Liver (tissue), 9 donors: ENCODE measurements around the gene NDUFC2. TPM values are rescaled to one million over a fixed set of nuclear protein-coding genes. Genes with fewer than 3 reads are reported as not detected.

Experiments
- DNase-seq: peaks from one replicate; pipeline ENCODE4 v3.0.0-alpha.2; 2017; ENCODE audit warnings: low spot score
- H3K27ac ChIP-seq, 2 donors: one replicate each; pipeline ENCODE4 v1.7.0; 2013; ENCODE audit warnings: inconsistent platforms in 2 of 2, low read length in 2 of 2, control low read depth in 1 of 2, low read depth in 1 of 2, mild to moderate bottlenecking in 1 of 2
- H3K27me3 ChIP-seq, 4 donors: one replicate each; pipeline versions ENCODE4 v1.6.1 to v1.7.0; 2013; ENCODE audit warnings: low read length in 3 of 4, inconsistent platforms in 1 of 4, mild to moderate bottlenecking in 1 of 4, moderate library complexity in 1 of 4; ENCODE audit not compliant: control insufficient read depth in 4 of 4, insufficient read depth in 4 of 4
- H3K36me3 ChIP-seq, 4 donors: one replicate each; pipeline versions ENCODE4 v1.6.1 to v1.7.0; 2013; ENCODE audit warnings: low read length in 3 of 4, mild to moderate bottlenecking in 3 of 4, low read depth in 1 of 4, moderate library complexity in 1 of 4; ENCODE audit not compliant: control insufficient read depth in 4 of 4, insufficient read depth in 3 of 4
- H3K4me1 ChIP-seq, 4 donors: one replicate each; pipeline versions ENCODE4 v1.6.1 to v1.7.0; 2013; ENCODE audit warnings: low read length in 3 of 4, mild to moderate bottlenecking in 3 of 4, moderate library complexity in 1 of 4; ENCODE audit not compliant: control insufficient read depth in 4 of 4, insufficient read depth in 4 of 4
- H3K4me3 ChIP-seq, 3 donors: one replicate each; pipeline versions ENCODE4 v1.6.1 to v1.7.0; 2013; ENCODE audit warnings: low read length in 3 of 3, control low read depth in 1 of 3, low read depth in 1 of 3, mild to moderate bottlenecking in 1 of 3
- H3K9ac ChIP-seq, 2 donors: one replicate each; pipeline ENCODE4 v1.7.0; 2013; ENCODE audit warnings: low read length in 2 of 2, mild to moderate bottlenecking in 2 of 2, moderate library complexity in 2 of 2, control low read depth in 1 of 2, low read depth in 1 of 2
- H3K9me3 ChIP-seq, 4 donors: one replicate each; pipeline versions ENCODE4 v1.6.1 to v1.7.0; 2013; ENCODE audit warnings: low read length in 3 of 4; ENCODE audit not compliant: control insufficient read depth in 4 of 4
- ATF3 ChIP-seq: IDR thresholded peaks from 2 replicates; pipeline ENCODE4 v1.6.1; 2016; ENCODE audit warnings: antibody characterized with exemption
- CTCF ChIP-seq: fragments of 150-350 bp; IDR thresholded peaks from 2 replicates; pipeline ENCODE4 v1.5.1; 2017; ENCODE audit warnings: improper control_type of control experiment, low read depth, low read length; ENCODE audit not compliant: missing input control
- EGR1 ChIP-seq, 2 donors: IDR thresholded peaks; 2 replicates each; pipeline ENCODE4 v1.6.1; 2016 to 2018; ENCODE audit warnings: antibody characterized with exemption in 2 of 2, low read depth in 2 of 2
- FOXA1 ChIP-seq: IDR thresholded peaks from 2 replicates; pipeline ENCODE4 v1.6.1; 2016; ENCODE audit warnings: antibody characterized with exemption
- FOXA2 ChIP-seq: IDR thresholded peaks from 2 replicates; pipeline ENCODE4 v1.6.1; 2016; ENCODE audit warnings: antibody characterized with exemption
- GABPA ChIP-seq, 2 donors: IDR thresholded peaks in 1 of 2; conservative IDR thresholded peaks in 1 of 2; 2 replicates each; pipeline ENCODE4 v1.6.1; 2016; ENCODE audit warnings: antibody characterized with exemption in 2 of 2, mild to moderate bottlenecking in 1 of 2, moderate library complexity in 1 of 2
- HNF4A ChIP-seq, 2 donors: conservative IDR thresholded peaks; 2 replicates each; pipeline ENCODE4 v1.6.1; 2016; ENCODE audit warnings: antibody characterized with exemption in 2 of 2, mild to moderate bottlenecking in 2 of 2
- HNF4G ChIP-seq: IDR thresholded peaks from 2 replicates; pipeline ENCODE4 v1.6.1; 2016; ENCODE audit warnings: antibody characterized with exemption
- JUND ChIP-seq, 2 donors: IDR thresholded peaks; 2 replicates each; pipeline ENCODE4 v1.6.1; 2016; ENCODE audit warnings: antibody characterized with exemption in 2 of 2
- MAX ChIP-seq: IDR thresholded peaks from 2 replicates; pipeline ENCODE4 v1.6.1; 2016; ENCODE audit warnings: antibody characterized with exemption
- NR2F2 ChIP-seq: IDR thresholded peaks from 2 replicates; pipeline ENCODE4 v1.6.1; 2016; ENCODE audit warnings: antibody characterized with exemption
- RAD21 ChIP-seq, 2 donors: IDR thresholded peaks; 2 replicates each; pipeline ENCODE4 v1.6.1; 2016; ENCODE audit warnings: antibody characterized with exemption in 2 of 2, mild to moderate bottlenecking in 2 of 2
- REST ChIP-seq: IDR thresholded peaks from 2 replicates; pipeline ENCODE4 v1.6.1; 2016; ENCODE audit warnings: antibody characterized with exemption, mild to moderate bottlenecking
- RXRA ChIP-seq, 2 donors: IDR thresholded peaks; 2 replicates each; pipeline ENCODE4 v1.6.1; 2017 to 2018; ENCODE audit warnings: antibody characterized with exemption in 2 of 2, mild to moderate bottlenecking in 1 of 2
- SP1 ChIP-seq: IDR thresholded peaks from 2 replicates; pipeline ENCODE4 v1.6.1; 2018; ENCODE audit warnings: antibody characterized with exemption, mild to moderate bottlenecking
- TAF1 ChIP-seq: conservative IDR thresholded peaks from 2 replicates; pipeline ENCODE4 v1.6.1; 2016; ENCODE audit warnings: antibody characterized with exemption, mild to moderate bottlenecking
- YY1 ChIP-seq: IDR thresholded peaks from 2 replicates; pipeline ENCODE4 v1.6.1; 2016; ENCODE audit warnings: antibody characterized with exemption, mild to moderate bottlenecking
- ZBTB33 ChIP-seq: IDR thresholded peaks from 2 replicates; pipeline ENCODE4 v1.6.1; 2016; ENCODE audit warnings: antibody characterized with exemption
- WGBS: extraction: QIAGEN DNeasy Blood & Tissue Kit; methylation state at CpG from one replicate; pipeline ENCODE4 v1.1.7; 2013; 5-methylcytosine and 5-hydroxymethylcytosine counted together
- polyA plus RNA-seq, 2 donors: library from polyadenylated mRNA; stranded (reverse) in 1 of 2; unstranded in 1 of 2; fragments of 200-250 nt in 1 of 2; fragments of >200 nt in 1 of 2; fragmentation: Nextera tagmentation in 1 of 2; extraction: Ambion mirVana in 1 of 2; gene quantifications; one replicate each; pipeline versions ENCODE4 v1.2.1 to v1.2.3, GENCODE V29; 2013 to 2015
- total RNA-seq, 2 donors: library from RNA; depleted of rRNA; stranded (reverse); fragments of >200 nt; gene quantifications; one replicate each; pipeline ENCODE4 v1.2.3, GENCODE V29; 2014
- donor health status: healthy.
- donor health status: healthy.
- donor health status: healthy.
- donor health status: healthy.
- donor health status: healthy.

The NDUFC2 gene
- total and polyA plus RNA-seq, 4 donors = 86.9 to 783 (median 199) TPM

- H3K36me3 ChIP-seq = peaks cover 5 to 27% (median 16%) of the 10 kb centered on the region in 4 donors
- peaks cover 5 to 34% (median 13%) of the 10 kb centered on the region in 4 donors for H3K4me1 ChIP-seq
- no peak overlapping the region for H3K27ac ChIP-seq
- no peaks in the 10 kb centered on the region for H3K27me3 ChIP-seq
- WGBS = 84% methylated on average over 4 of the region's 4 CpGs
- no peak for DNase-seq
- H3K9me3 ChIP-seq = no peaks in the 10 kb centered on the region
- no peak overlapping the region for H3K4me3 ChIP-seq
- H3K9ac ChIP-seq = no peak overlapping the region
- TF ChIP-seq YY1 (no peak), CTCF (no peak), GABPA (IDR thresholded peaks at IDR 0.05 in 1 of 2, conservative IDR thresholded peaks at IDR 0.05 in 1 of 2) (no peak), HNF4A (conservative IDR thresholded peaks at IDR 0.05) (no peak), ATF3 (no peak), NR2F2 (no peak), EGR1 (IDR thresholded peaks at IDR 0.05; ENCODE audit: low read depth in 2 of 2) (no peak), FOXA1 (no peak)
These were observed 12.0 kb downstream of the NDUFC2 start for GRCh38 chr11:78067704-78068103.

GRCh38 chr11:78066471-78066870 lies 13.2 kb downstream of the NDUFC2 start:
- Histone ChIP-seq H3K27ac (peak overlapping the region in 1 of 2 donors; percentile 52), H3K4me3 (no peak overlapping the region), H3K4me1 (peaks cover 6 to 43% (median 21%) of the 10 kb centered on the region in 4 donors), H3K27me3 (no peaks in the 10 kb centered on the region), H3K9me3 (no peaks in the 10 kb centered on the region), H3K9ac (no peak overlapping the region), H3K36me3 (peaks cover 5 to 16% (median 12%) of the 10 kb centered on the region in 4 donors)
- no peak for TF ChIP-seq SP1
- TF ChIP-seq NR2F2 = no peak
- TF ChIP-seq HNF4G = no peak
- no peak for TF ChIP-seq HNF4A (conservative IDR thresholded peaks at IDR 0.05)
- no peak for TF ChIP-seq REST
- no peak for TF ChIP-seq CTCF
- no peak for TF ChIP-seq RAD21 (IDR thresholded peaks at IDR 0.05)
- no peak for TF ChIP-seq YY1
- TF ChIP-seq FOXA1 = no peak
- no peak for TF ChIP-seq MAX
- TF ChIP-seq TAF1 = no peak
- no peak for TF ChIP-seq JUND (IDR thresholded peaks at IDR 0.05)
- no peak for TF ChIP-seq GABPA (IDR thresholded peaks at IDR 0.05 in 1 of 2, conservative IDR thresholded peaks at IDR 0.05 in 1 of 2)
- TF ChIP-seq FOXA2 = no peak
- no peak for TF ChIP-seq EGR1 (IDR thresholded peaks at IDR 0.05; ENCODE audit: low read depth in 2 of 2)
- no peak for TF ChIP-seq RXRA (IDR thresholded peaks at IDR 0.05)
- no peak for TF ChIP-seq ATF3
- no peak for TF ChIP-seq ZBTB33
- no peak for DNase-seq
- 41% methylated on average over 2 of the region's 2 CpGs for WGBS
